ENCODE data around the gene KIAA0040.

The KIAA0040 gene

GRCh38 chr1:175220853-175221556 lies 28.4 kb upstream of the KIAA0040 start:
- DNase-seq (ENCODE audit: low spot score) = no peak
- no peak for TF ChIP-seq CTCF (IDR thresholded peaks at IDR 0.05; ENCODE audit: extremely low read depth, missing control alignments)

GRCh38 chr1:175219774-175220173 lies 27.2 kb upstream of the KIAA0040 start:
- no peak for DNase-seq (ENCODE audit: low spot score)
- no peak for TF ChIP-seq CTCF (IDR thresholded peaks at IDR 0.05; ENCODE audit: extremely low read depth, missing control alignments)

- no peak for TF ChIP-seq CTCF (IDR thresholded peaks at IDR 0.05; ENCODE audit: extremely low read depth, missing control alignments)
- no peak for DNase-seq (ENCODE audit: low spot score)
These were observed 26.3 kb upstream of the KIAA0040 start for GRCh38 chr1:175218786-175219434.

DNA sequence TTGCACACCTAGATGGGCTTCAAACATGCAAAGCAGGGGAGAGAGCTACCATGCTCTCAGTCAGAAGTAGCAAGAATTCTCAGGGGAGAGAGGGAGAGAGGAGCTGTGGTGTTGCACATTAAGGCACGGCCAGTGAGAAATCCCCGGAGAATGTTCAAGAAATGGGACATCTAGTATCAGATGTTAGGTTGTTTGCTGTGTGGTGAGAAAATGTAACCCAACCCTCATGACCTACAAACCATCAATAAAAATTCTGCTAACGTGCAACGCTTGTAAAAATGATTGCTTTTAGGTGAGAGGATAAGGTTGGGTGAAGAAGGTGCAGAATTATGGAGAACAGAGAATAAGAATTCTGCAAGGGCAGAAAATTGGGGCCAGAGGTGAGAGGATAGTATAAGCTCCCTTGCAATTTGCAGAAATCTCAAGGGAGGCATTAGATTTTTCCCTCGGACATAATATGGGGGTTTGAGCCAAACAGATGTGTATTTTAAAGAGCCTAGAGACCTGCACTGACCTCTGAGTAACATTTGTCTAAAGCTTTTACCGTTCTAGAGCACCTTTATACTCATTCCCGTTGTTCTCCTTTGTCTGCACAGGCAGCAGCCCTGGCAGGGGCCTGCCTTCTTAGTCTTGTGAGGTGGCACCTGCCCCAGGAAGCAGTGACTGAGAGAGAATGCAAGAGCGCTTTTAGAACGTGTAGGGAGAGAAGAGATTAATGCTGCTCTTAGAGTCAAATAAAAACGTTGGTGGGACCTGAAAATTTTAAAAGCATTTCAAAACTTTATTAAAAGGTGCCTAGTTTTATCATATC lies 25.4 kb upstream of the KIAA0040 start:
- DNase-seq (ENCODE audit: low spot score) = no peak
- no peak for TF ChIP-seq CTCF (IDR thresholded peaks at IDR 0.05; ENCODE audit: extremely low read depth, missing control alignments)

- DNase-seq (ENCODE audit: low spot score) = no peak
- TF ChIP-seq CTCF (IDR thresholded peaks at IDR 0.05; ENCODE audit: extremely low read depth, missing control alignments) = no peak
These were observed 23.9 kb upstream of the KIAA0040 start for GRCh38 chr1:175216444-175216843.

DNA sequence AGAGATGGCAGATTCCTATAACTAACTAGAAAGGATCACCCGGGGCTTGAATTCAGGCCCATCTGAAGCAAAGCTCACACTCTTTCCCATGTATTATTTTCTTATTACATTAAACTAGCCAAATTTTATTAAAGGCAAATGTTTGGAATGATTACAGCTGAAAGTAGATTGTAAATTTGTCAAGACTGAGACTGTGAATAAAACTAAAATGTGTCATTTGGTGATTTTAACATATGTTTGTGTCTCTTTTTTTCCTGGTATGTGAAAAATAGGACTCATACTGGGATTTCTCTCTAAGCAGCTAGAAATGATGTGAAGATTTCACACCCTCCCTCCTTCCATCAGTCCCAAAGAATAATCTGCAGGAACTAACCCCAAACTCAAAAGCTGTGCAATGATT lies 19.1 kb upstream of the KIAA0040 start:
- TF ChIP-seq CTCF (IDR thresholded peaks at IDR 0.05; ENCODE audit: extremely low read depth, missing control alignments) = no peak
- no peak for DNase-seq (ENCODE audit: low spot score)

GRCh38 chr1:175210744-175211143 lies 18.2 kb upstream of the KIAA0040 start:
- no peak for DNase-seq (ENCODE audit: low spot score)
- TF ChIP-seq CTCF (IDR thresholded peaks at IDR 0.05; ENCODE audit: extremely low read depth, missing control alignments) = no peak
